ENCODE results near the gene CD226. TPM values are rescaled to one million over a fixed set of nuclear protein-coding genes. Genes with fewer than 3 reads are reported as not detected.
"Not testable (repeated sequence)": the region's sequence is repeated elsewhere in the genome, so short reads cannot be mapped to it uniquely, and the experiment has no call there.

CD226 gene
- total RNA-seq, 4 donors from 2014 or later, result 0.72 to 5.2 (median 1.3) TPM

- intact Hi-C loops (cut with DNase I), result no loop called here
- 62 to 85% methylated on average over 4 of the region's 4 CpGs for WGBS, 2 donors
- H3K4me1 ChIP-seq, result no peaks in the 10 kb centered on the region
Measured at GRCh38 chr18:69980509-69980908, 32.8 kb upstream of the CD226 start.

DNA sequence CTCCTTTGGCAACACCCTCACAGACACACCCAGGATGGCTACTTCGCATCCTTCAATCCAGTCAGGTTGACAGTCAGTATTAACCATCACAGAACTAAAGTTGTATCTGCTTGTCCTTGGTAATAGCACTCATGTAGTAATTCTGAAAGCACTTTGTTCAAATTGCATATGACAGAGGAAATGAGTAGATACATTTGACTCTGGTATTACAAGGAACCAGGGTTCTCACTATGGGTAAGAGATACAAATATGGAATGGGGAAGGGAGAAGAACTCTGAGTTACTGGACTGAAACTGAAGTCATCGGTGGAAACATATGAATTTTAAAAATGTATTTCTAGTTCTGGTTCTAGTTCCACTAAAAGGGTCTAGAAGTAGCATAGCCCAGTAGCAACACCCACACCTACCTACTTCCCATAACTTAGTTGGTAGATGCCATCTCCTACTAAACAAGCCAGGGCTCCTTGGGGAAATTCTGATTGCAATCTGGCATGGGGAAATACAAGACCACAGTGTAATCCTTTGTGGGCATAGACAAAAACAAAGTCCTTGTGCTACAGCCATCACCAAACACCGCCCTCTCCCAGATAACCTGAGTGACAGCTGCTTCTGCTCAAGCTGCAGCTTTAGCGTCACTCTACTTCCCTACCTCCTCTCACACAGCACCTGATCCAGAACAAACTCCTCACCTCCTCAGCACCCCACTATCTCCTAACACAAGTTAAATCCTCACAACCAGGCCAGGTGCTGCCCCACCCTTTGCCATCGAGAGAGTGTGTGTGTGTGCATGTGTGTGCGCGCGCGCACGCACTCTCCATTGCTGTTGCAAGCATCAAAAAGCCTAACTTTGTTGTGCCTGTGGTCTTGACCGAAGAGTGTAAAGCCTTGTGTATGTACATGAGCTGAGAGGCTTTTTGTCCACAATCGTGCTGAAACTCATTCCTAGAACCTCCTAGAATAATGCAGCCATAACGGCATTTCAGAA is 31.4 kb upstream of the CD226 start:
- peaks cover 0 to 31% (median 8%) of the 10 kb centered on the region in 3 donors for H3K9me3 ChIP-seq
- intact Hi-C loops (cut with DNase I), result no loop called here
- DNase-seq, result no peak
- no peaks in the 10 kb centered on the region for H3K27me3 ChIP-seq
- no peaks in the 10 kb centered on the region for H3K36me3 ChIP-seq
- WGBS, 2 donors, result 84 to 88% methylated on average over 13 of the region's 13 CpGs
- no peak for TF ChIP-seq POLR2A (IDR thresholded peaks at IDR 0.05)
- no peak for TF ChIP-seq CTCF (IDR thresholded peaks at IDR 0.05)
- H3K27ac ChIP-seq, result no peak overlapping the region
- H3K4me3 ChIP-seq, result no peak overlapping the region
- H3K4me1 ChIP-seq, result no peaks in the 10 kb centered on the region

More at GRCh38 chr18:69980509-69980908, 32.8 kb upstream of the CD226 start:
- Histone ChIP-seq H3K4me3 (no peak overlapping the region), H3K36me3 (no peaks in the 10 kb centered on the region), H3K27me3 (no peaks in the 10 kb centered on the region), H3K27ac (no peak overlapping the region), H3K9me3 (peaks cover 0 to 25% (median 8%) of the 10 kb centered on the region in 3 donors)
- no peak for DNase-seq
- no peak for TF ChIP-seq POLR2A (IDR thresholded peaks at IDR 0.05)
- TF ChIP-seq CTCF (IDR thresholded peaks at IDR 0.05), result no peak

- H3K4me1 ChIP-seq, result not testable (repeated sequence)
- WGBS, 2 donors, result 94 to 100% methylated on average over 1 to 4 of the region's 4 CpGs
- peaks cover 0 to 42% (median 8%) of the 10 kb centered on the region in 3 donors for H3K9me3 ChIP-seq
Measured at GRCh38 chr18:69975294-69975693, 27.6 kb upstream of the CD226 start.

GRCh38 chr18:69974365-69974764 is 26.7 kb upstream of the CD226 start:
- 86% methylated on average over 1 of the region's 1 CpG; no CpG with 5 or more reads in 1 of the 2 donors for WGBS, 2 donors
- intact Hi-C loops (cut with DNase I), result no loop called here
- H3K9me3 ChIP-seq, result peaks cover 0 to 42% (median 8%) of the 10 kb centered on the region in 3 donors
- no peaks in the 10 kb centered on the region for H3K36me3 ChIP-seq
- no peaks in the 10 kb centered on the region for H3K4me1 ChIP-seq
- H3K27ac ChIP-seq, result no peak overlapping the region
- no peak for TF ChIP-seq CTCF (IDR thresholded peaks at IDR 0.05)
- no peak for TF ChIP-seq POLR2A (IDR thresholded peaks at IDR 0.05)
- no peaks in the 10 kb centered on the region for H3K27me3 ChIP-seq
- DNase-seq, result no peak
- H3K4me3 ChIP-seq, result no peak overlapping the region

More at GRCh38 chr18:69975294-69975693, 27.6 kb upstream of the CD226 start:
- DNase-seq; H3K36me3 ChIP-seq; H3K27me3 ChIP-seq; intact Hi-C loops (cut with DNase I); H3K4me3 ChIP-seq; H3K27ac ChIP-seq: not testable (repeated sequence)

DNA sequence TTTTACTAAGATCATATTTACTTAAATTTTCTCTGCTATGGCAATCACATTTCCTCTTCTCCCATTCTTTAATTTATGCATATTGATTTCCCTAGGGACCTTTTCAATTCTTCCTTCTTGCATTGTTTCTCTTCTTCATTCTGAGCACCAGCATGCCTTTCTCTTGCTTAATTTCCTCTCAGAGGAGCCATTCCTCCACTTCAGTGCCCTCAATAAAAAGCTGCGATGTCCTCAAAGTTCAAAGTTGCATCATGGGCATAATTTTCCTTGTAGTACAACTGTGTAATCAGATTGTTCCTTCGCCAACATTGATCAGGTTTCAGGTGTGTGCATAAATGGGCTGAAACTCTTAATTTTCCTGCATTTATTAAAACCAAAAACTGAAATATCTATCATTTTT is 21.8 kb upstream of the CD226 start:
- Histone ChIP-seq H3K4me1 (no peaks in the 10 kb centered on the region), H3K4me3 (no peak overlapping the region), H3K27me3 (no peaks in the 10 kb centered on the region), H3K9me3 (peaks cover 0 to 14% (median 0%) of the 10 kb centered on the region in 3 donors), H3K36me3 (no peaks in the 10 kb centered on the region), H3K27ac (no peak overlapping the region)
- intact Hi-C loops (cut with DNase I), result no loop called here
- no peak for TF ChIP-seq POLR2A (IDR thresholded peaks at IDR 0.05)
- TF ChIP-seq CTCF (IDR thresholded peaks at IDR 0.05), result no peak
- DNase-seq, result no peak
- WGBS, 2 donors, result 86 to 90% methylated on average over 2 of the region's 2 CpGs
